Measurements from ENCODE around the gene PLCL1.

The PLCL1 gene

DNA sequence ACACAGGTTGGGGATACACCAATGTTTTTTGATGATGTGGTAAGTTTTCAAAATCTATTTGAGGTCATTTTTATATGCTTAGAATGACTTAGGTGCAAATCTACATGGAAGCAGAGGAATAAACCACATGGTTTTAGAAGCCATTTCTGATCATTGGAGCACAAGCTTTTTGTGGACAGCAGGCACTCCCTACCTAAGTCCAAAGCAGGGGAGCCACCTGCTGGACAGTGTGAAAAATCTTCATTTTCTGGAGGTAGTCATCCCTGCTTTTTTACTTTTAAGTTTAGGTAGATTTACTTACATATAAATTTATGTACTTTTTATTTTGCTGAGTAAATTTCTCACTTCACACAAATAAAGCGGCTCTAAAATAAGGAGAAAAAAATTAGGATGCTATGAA, 323.2 kb downstream of the PLCL1 start:
- TF ChIP-seq, protein P1, sequence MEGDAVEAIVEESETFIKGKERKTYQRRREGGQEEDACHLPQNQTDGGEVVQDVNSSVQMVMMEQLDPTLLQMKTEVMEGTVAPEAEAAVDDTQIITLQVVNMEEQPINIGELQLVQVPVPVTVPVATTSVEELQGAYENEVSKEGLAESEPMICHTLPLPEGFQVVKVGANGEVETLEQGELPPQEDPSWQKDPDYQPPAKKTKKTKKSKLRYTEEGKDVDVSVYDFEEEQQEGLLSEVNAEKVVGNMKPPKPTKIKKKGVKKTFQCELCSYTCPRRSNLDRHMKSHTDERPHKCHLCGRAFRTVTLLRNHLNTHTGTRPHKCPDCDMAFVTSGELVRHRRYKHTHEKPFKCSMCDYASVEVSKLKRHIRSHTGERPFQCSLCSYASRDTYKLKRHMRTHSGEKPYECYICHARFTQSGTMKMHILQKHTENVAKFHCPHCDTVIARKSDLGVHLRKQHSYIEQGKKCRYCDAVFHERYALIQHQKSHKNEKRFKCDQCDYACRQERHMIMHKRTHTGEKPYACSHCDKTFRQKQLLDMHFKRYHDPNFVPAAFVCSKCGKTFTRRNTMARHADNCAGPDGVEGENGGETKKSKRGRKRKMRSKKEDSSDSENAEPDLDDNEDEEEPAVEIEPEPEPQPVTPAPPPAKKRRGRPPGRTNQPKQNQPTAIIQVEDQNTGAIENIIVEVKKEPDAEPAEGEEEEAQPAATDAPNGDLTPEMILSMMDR (IDR thresholded peaks at IDR 0.05; ENCODE audit: low read depth, low read length): peak; percentile 64
- H3K4me3 ChIP-seq (replicated peaks in 1 of 2; ENCODE audit: low read depth in 2 of 2, low read length in 2 of 2): no peak overlapping the region
- peak; percentile 81 to 89 for DNase-seq (ENCODE audit: low read depth in 2 of 2)

DNA sequence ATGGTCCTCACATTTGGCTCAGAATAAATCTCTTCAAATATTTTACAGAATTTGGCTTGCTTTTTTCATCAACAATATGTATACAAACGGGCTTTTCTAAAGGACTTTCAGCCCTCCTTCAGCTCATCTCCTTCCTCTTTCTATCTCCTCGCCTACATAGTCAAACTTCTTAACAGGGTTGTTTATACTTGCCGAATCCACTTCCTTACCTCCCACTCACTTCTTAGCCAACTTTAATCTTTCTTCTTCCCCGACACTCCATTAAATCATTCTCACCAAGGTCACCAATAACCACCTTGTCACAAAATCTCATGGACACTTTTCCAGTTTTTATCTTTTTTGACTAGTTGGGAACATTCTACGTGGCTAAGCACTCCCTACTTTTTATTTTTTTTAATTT, 325.2 kb downstream of the PLCL1 start:
- H3K4me3 ChIP-seq (replicated peaks in 1 of 2; ENCODE audit: low read depth in 2 of 2, low read length in 2 of 2): no peak overlapping the region
- DNase-seq (ENCODE audit: low read depth in 2 of 2): no peak
- TF ChIP-seq, protein P1 (IDR thresholded peaks at IDR 0.05; ENCODE audit: low read depth, low read length): no peak

- no peak for DNase-seq (ENCODE audit: low read depth in 2 of 2)
- TF ChIP-seq, protein P1 (IDR thresholded peaks at IDR 0.05; ENCODE audit: low read depth, low read length): no peak
- no peak overlapping the region for H3K4me3 ChIP-seq (replicated peaks in 1 of 2; ENCODE audit: low read depth in 2 of 2, low read length in 2 of 2)
Observed at GRCh38 chr2:198134293-198134955, 330.0 kb downstream of the PLCL1 start.

- DNase-seq (ENCODE audit: low read depth in 2 of 2): peak; percentile 29 to 37
- TF ChIP-seq, protein P1 (IDR thresholded peaks at IDR 0.05; ENCODE audit: low read depth, low read length): no peak
- no peak overlapping the region for H3K4me3 ChIP-seq (replicated peaks in 1 of 2; ENCODE audit: low read depth in 2 of 2, low read length in 2 of 2)
Observed at GRCh38 chr2:198135481-198135934, 331.1 kb downstream of the PLCL1 start.

- TF ChIP-seq, protein P1 (IDR thresholded peaks at IDR 0.05; ENCODE audit: low read depth, low read length): no peak
- no peak for DNase-seq (ENCODE audit: low read depth in 2 of 2)
Observed at GRCh38 chr2:198136142-198136541, 331.7 kb downstream of the PLCL1 start.

GRCh38 chr2:198137733-198138132, 333.3 kb downstream of the PLCL1 start:
- H3K4me3 ChIP-seq (replicated peaks in 1 of 2; ENCODE audit: low read depth in 2 of 2, low read length in 2 of 2): no peak overlapping the region
- no peak for DNase-seq (ENCODE audit: low read depth in 2 of 2)
- TF ChIP-seq, protein P1 (IDR thresholded peaks at IDR 0.05; ENCODE audit: low read depth, low read length): no peak

More at GRCh38 chr2:198136142-198136541, 331.7 kb downstream of the PLCL1 start:
- no peak overlapping the region for H3K4me3 ChIP-seq (replicated peaks in 1 of 2; ENCODE audit: low read depth in 2 of 2, low read length in 2 of 2)

- DNase-seq (ENCODE audit: low read depth in 2 of 2): peak; percentile 3 to 10
- H3K4me3 ChIP-seq (replicated peaks in 1 of 2; ENCODE audit: low read depth in 2 of 2, low read length in 2 of 2): no peak overlapping the region
- TF ChIP-seq, protein P1 (IDR thresholded peaks at IDR 0.05; ENCODE audit: low read depth, low read length): no peak
Observed at GRCh38 chr2:198141726-198142125, 337.3 kb downstream of the PLCL1 start.
